SK-MEL-5 (cell line): ENCODE data around the gene AGBL4. TPM values are rescaled to one million over a fixed set of nuclear protein-coding genes. Genes with fewer than 3 reads are reported as not detected.
"Not testable (repeated sequence)": the region's sequence is repeated elsewhere in the genome, so short reads cannot be mapped to it uniquely, and the experiment has no call there.

Experiments
- DNase-seq: peaks from one replicate; pipeline ENCODE4 v3.0.0-alpha.2; 2016; ENCODE audit warnings: low read depth, low spot score
- in situ Hi-C: cut with HindIII; loops from 2 replicates; pipeline ENCODE4 v1.10.0; 2016; ENCODE audit warnings: low sequenced_read_pairs, high pct_unique_total_duplicates, low pct_unique_long_range_greater_than_20kb
- total RNA-seq: library from RNA; depleted of rRNA; stranded (reverse); fragments of >200 nt; shearing (Covaris generic); gene quantifications from 2 replicates; pipeline ENCODE4 v1.2.3, GENCODE V29; 2014

AGBL4 gene
- total RNA-seq, 1 experiment from 2014 or later: 0.50 TPM

- peak; percentile 49 for DNase-seq
- in situ Hi-C loops: not testable (repeated sequence)
Measured at GRCh38 chr1:49257211-49258049, 766.3 kb downstream of the AGBL4 start.

GRCh38 chr1:49252917-49253316 is 770.8 kb downstream of the AGBL4 start:
- DNase-seq: no peak
- in situ Hi-C loops: no loop called here

- no peak for DNase-seq
- in situ Hi-C loops: no loop called here
Measured at GRCh38 chr1:49251019-49251784, 772.6 kb downstream of the AGBL4 start.

GRCh38 chr1:49240709-49241221 is 783.0 kb downstream of the AGBL4 start:
- DNase-seq: no peak
- in situ Hi-C loops: no loop called here

- in situ Hi-C loops: no loop called here
- DNase-seq: no peak
Measured at GRCh38 chr1:49234988-49235387, 788.8 kb downstream of the AGBL4 start.

- in situ Hi-C loops: no loop called here
- no peak for DNase-seq
Measured at GRCh38 chr1:49229555-49229954, 794.2 kb downstream of the AGBL4 start.

- in situ Hi-C loops: no loop called here
- DNase-seq: no peak
Measured at GRCh38 chr1:49226758-49227157, 797.0 kb downstream of the AGBL4 start.

GRCh38 chr1:49225464-49225863 is 798.3 kb downstream of the AGBL4 start:
- DNase-seq: no peak
- in situ Hi-C loops: no loop called here

GRCh38 chr1:49213301-49213700 is 810.5 kb downstream of the AGBL4 start:
- no peak for DNase-seq
- in situ Hi-C loops: no loop called here

- DNase-seq: no peak
- in situ Hi-C loops: no loop called here
Measured at GRCh38 chr1:49208712-49209111, 815.0 kb downstream of the AGBL4 start.

GRCh38 chr1:49204720-49205119 is 819.0 kb downstream of the AGBL4 start:
- no peak for DNase-seq
- in situ Hi-C loops: no loop called here

GRCh38 chr1:49200738-49201137 is 823.0 kb downstream of the AGBL4 start:
- in situ Hi-C loops: no loop called here
- no peak for DNase-seq

GRCh38 chr1:49199564-49199963 is 824.2 kb downstream of the AGBL4 start:
- in situ Hi-C loops: no loop called here

GRCh38 chr1:49197081-49197480 is 826.7 kb downstream of the AGBL4 start:
- in situ Hi-C loops: no loop called here
- peak; percentile 3 for DNase-seq

More at GRCh38 chr1:49199564-49199963, 824.2 kb downstream of the AGBL4 start:
- no peak for DNase-seq

GRCh38 chr1:49190138-49190537 is 833.6 kb downstream of the AGBL4 start:
- in situ Hi-C loops: no loop called here
- DNase-seq: peak; percentile 14

- no peak for DNase-seq
Measured at GRCh38 chr1:49187056-49187455, 836.7 kb downstream of the AGBL4 start.

GRCh38 chr1:49185450-49185980 is 838.2 kb downstream of the AGBL4 start:
- in situ Hi-C loops: no loop called here
- no peak for DNase-seq

More at GRCh38 chr1:49187056-49187455, 836.7 kb downstream of the AGBL4 start:
- in situ Hi-C loops: no loop called here

- in situ Hi-C loops: no loop called here
- no peak for DNase-seq
Measured at GRCh38 chr1:49183489-49183888, 840.3 kb downstream of the AGBL4 start.
